Measurements from ENCODE around the gene POFUT2.

The POFUT2 gene

DNA sequence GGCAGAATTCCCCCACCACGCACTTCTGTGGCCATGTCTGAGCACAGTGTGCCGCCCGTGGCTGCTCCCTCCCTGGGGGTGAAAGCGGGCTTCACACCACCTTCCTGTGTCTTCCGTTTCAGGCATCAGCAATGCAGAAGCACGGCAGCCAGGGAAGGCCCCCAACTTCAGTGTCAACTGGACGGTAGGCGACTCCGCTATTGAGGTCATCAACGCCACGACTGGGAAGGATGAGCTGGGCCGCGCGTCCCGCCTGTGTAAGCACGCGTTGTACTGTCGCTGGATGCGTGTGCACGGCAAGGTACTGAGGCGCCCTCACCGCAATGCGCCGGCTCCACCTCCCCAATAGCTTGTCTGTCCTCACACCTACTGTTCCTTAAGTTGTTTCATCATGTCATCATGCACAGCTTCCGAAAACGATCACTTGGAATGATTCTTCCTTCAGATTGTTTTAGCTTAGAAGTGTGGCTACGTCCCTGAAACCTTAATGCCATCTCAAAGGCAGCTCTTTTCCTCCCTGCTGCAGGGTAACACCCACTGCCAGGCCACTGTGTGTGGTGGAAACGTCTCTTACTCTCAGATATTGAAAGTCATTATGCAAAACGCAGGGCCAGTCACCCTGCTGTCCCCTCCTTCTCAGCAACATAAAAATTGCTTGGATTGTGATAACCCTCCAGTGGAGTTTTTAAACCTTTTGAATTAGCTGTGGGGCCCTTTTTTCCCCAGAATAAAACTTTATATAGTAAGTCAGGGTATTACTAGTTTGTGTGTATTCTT is 66.8 kb downstream of the POFUT2 start:
- no peak for DNase-seq

DNA sequence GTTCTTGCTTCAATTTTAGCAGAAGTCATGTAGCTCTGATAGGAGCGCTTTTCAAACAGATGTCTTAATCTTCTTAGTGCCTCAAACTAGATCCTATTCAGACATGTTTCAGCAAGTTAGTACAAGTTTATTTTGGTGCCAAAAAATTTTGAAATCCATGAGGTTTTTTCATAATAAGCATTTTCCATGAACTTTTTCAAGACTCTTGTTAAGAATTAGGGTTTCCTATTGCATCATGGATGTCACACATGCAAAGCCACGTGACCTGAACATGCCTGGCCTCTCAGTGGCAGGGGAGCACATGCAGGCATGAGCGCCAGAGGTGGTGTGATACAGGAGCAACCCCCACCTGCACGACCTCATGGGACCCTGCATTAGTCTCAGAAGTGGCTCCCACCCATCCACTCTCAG is 67.6 kb downstream of the POFUT2 start:
- no peak for DNase-seq

DNA sequence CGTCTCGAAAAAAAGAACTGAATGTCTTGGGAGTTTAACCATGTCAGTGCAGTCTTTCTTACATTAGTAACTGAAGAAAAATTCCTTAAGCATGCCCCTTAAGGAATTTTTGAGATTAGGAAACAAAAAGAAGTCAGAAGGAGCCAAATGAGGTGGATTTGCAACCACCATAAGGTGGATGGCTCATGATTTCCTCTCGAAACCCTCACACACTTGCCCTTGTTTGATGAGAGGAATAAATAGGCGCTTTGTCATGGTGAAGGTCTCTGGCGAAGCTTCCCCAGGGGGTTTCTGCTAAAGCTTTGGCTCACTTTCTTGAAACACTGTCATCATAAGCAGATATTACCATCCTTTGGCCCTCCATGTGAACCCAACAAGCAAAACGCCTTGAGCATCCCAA is 68.2 kb downstream of the POFUT2 start:
- peak in 1 of 3 donors; percentile 22 for DNase-seq

DNA sequence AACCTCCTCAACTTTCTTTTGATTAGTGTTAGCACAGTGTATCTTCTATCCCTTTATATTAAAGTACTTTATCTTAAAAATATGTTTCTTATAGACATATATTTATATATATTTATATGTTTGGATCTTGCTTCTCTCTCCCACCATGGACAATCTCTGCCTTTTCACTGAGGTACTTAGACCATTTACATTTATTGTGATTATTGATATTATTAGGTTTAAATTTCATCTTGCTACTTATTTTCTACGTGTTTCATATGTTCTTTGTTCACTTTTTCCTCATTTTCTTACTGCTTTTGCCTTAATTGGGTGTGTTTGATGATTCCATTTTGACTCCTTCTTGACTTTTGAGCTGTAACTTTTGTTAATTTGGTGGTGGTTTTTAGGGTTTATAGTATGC is 70.7 kb downstream of the POFUT2 start:
- DNase-seq = no peak

DNA sequence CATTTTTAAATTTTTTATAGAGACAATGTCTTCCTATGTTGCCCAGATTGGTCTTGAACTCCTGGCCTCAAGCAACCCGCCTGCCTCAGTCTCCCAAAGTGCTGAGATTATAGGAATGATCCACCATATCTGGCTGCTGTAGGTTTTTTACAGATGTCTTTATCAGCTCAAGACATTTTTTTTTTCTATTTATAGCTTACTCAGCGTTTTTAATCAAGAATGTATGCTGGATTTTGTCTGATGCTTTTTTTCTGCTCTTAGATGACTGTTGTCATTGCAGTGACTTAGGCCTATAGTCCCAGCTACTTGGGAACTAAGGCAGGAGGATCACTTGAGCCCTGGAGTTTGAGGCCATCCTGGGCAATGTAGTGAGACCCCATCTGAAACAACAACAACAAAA is 72.5 kb downstream of the POFUT2 start:
- DNase-seq = no peak
